T1000 (cell line): ENCODE measurements around the gene LINC00305.

Source experiments
- DNase-seq: peaks from one replicate; lab custom pipeline; 2025; ENCODE audit warnings: mixed read lengths; lab: John Stamatoyannopoulos, UW

The LINC00305 gene

GRCh38 chr18:64031411-64031810, 117.5 kb downstream of the LINC00305 start:
- no peak for DNase-seq
